ENCODE measurements around the gene TMEM38B. TPM values are rescaled to one million over a fixed set of nuclear protein-coding genes. Genes with fewer than 3 reads are reported as not detected.
"Not testable (repeated sequence)": the region's sequence is repeated elsewhere in the genome, so short reads cannot be mapped to it uniquely, and the experiment has no call there.

TMEM38B gene
- total RNA-seq, 2 experiments from 2014 or later: 14.5 to 24.8 TPM

DNA sequence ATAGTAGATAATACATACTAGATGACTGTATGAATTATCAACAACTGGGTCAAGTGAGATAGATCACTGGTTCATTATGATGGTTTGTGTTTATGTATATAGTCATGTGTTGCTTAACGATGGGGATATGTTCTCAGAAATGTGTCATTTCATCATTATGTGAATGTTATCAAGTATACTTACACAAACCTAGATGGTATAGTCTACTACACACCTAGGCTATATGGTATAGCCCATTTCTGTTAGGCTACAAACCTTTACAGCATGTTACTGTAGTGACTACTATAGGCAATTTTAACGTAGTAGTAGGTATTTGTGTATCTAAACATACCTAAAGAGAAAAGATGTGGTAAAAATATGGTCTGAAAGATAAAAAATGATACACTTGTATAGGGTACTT, 31.0 kb downstream of the TMEM38B start:
- ChIA-PET CTCF (no interaction called here), POLR2A (no interaction called here)
- intact Hi-C loops (cut with DNase I, micrococcal nuclease): no loop called here
- Mint-ChIP-seq H3K9me3 (ENCODE audit: low read depth) (peaks cover 3% of the 10 kb centered on the region), H3K36me3 (ENCODE audit: low read depth) (peaks cover 37% of the 10 kb centered on the region), H3K27ac (no peak overlapping the region), H3K4me1 (no peaks in the 10 kb centered on the region), H3K27me3 (no peaks in the 10 kb centered on the region), H3K4me3 (no peak overlapping the region)
- DNase-seq (no peak), ATAC-seq (no peak)

DNA sequence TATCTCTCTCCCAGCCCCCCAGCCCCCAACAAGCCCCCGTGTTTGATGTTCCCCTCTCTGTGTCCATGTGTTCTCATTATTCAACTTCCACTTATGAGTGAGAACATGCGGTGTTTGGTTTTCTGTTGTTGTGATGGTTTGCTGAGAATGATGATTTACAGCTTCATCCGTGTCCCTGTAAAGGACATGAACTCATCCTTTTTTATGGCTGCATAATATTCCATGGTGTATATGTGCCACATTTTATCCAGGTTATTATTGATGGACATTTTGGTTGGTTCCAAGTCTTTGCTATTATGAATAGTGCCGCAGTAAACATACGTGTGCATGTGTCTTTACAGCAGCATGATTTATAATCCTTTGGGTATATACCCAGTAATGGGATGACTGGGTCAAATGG, 33.9 kb downstream of the TMEM38B start:
- peaks cover 59% of the 10 kb centered on the region for H3K36me3 Mint-ChIP-seq (ENCODE audit: low read depth)
- CTCF ChIA-PET: interaction anchor here (0.9 kb wide), 1 partner anchor 10 kb away, joined by 3 read pairs; no protein-coding TSS in a partner anchor
- H3K27me3 Mint-ChIP-seq; H3K9me3 Mint-ChIP-seq (ENCODE audit: low read depth); H3K4me3 Mint-ChIP-seq; ATAC-seq; H3K4me1 Mint-ChIP-seq; H3K27ac Mint-ChIP-seq; intact Hi-C loops (cut with DNase I, micrococcal nuclease); DNase-seq; POLR2A ChIA-PET: not testable (repeated sequence)

DNA sequence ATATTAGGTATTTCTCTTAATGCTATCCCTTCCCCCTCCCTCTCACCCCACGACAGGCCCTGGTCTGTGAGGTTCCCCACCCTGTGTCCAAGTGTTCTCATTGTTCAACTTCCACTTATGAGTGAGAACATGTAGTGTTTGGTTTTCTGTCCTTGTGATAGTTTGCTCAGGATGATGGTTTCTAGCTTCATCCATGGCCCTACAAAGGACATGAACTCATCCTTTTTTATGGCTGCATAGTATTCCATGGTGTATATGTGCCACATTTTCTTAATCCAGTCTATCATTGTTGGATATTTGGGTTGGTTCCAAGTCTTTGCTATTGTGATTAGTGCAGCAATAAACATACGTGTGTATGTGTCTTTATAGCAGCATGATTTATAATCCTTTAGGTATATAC, 37.1 kb downstream of the TMEM38B start:
- POLR2A ChIA-PET; DNase-seq; H3K4me3 Mint-ChIP-seq; intact Hi-C loops (cut with DNase I, micrococcal nuclease); H3K27me3 Mint-ChIP-seq; ATAC-seq; H3K4me1 Mint-ChIP-seq; H3K27ac Mint-ChIP-seq: not testable (repeated sequence)
- peaks cover 79% of the 10 kb centered on the region for H3K36me3 Mint-ChIP-seq (ENCODE audit: low read depth)
- peaks cover 34% of the 10 kb centered on the region for H3K9me3 Mint-ChIP-seq (ENCODE audit: low read depth)
- CTCF ChIA-PET: interaction anchor here (1.4 kb wide), 1 partner anchor 150 kb away, joined by 3 read pairs; no protein-coding TSS in a partner anchor

DNA sequence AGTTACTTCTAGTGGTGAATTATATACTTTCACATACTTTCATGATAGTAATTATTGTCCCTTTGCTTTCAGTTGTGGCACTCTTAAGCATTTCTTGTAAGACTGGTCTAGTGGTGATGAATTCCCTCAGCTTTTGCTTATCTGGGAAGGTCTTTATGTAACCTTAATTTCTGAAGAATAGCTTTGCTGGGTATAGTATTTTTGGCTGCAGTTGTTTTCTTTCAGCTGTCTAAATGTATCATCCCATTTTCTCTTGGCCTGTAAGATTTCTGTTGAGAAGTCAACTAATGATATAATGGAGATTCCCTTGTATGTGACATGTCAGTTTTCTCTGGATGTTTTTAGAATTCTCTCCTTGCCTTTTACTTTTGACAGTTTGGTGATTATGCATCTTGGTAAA, 41.0 kb downstream of the TMEM38B start:
- ATAC-seq (no peak), DNase-seq (no peak)
- H3K27ac Mint-ChIP-seq: no peak overlapping the region
- peaks cover 33% of the 10 kb centered on the region for H3K9me3 Mint-ChIP-seq (ENCODE audit: low read depth)
- ChIA-PET CTCF (interaction anchor here (0.9 to 1.3 kb wide), 2 partner anchors 16 to 17 kb away, joined by 4 to 5 read pairs; no protein-coding TSS in a partner anchor), POLR2A (no interaction called here)
- intact Hi-C loops (cut with DNase I, micrococcal nuclease): no loop called here
- peaks cover 69% of the 10 kb centered on the region for H3K36me3 Mint-ChIP-seq (ENCODE audit: low read depth)
- H3K27me3 Mint-ChIP-seq: no peaks in the 10 kb centered on the region
- no peak overlapping the region for H3K4me3 Mint-ChIP-seq
- no peaks in the 10 kb centered on the region for H3K4me1 Mint-ChIP-seq

DNA sequence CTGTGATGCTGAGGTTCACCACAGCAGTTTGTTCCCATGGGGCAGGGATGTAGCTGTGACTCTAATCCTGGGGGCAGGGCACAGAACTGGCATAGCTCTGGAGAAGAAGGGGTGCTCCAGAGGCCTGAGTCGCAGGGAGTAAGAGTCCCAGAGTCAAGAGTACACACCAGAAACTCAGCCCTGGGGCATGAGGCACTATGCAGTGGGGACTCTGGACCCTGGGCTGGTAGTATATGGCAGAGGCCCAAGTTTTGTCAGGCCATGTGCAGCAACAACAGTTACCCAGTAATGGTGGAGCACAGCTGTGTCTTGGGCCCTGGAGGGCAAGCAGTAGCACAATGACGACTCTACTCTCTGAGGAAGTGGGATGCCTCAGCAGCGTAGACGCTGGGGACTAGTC, 42.9 kb downstream of the TMEM38B start:
- DNase-seq: no peak
- Mint-ChIP-seq H3K4me3 (no peak overlapping the region), H3K27ac (no peak overlapping the region), H3K9me3 (ENCODE audit: low read depth) (peaks cover 33% of the 10 kb centered on the region), H3K27me3 (no peaks in the 10 kb centered on the region), H3K36me3 (ENCODE audit: low read depth) (peaks cover 57% of the 10 kb centered on the region), H3K4me1 (no peaks in the 10 kb centered on the region)
- no peak for ATAC-seq
- intact Hi-C loops (cut with DNase I, micrococcal nuclease): no loop called here
- CTCF ChIA-PET: no interaction called here
- POLR2A ChIA-PET: no interaction called here

DNA sequence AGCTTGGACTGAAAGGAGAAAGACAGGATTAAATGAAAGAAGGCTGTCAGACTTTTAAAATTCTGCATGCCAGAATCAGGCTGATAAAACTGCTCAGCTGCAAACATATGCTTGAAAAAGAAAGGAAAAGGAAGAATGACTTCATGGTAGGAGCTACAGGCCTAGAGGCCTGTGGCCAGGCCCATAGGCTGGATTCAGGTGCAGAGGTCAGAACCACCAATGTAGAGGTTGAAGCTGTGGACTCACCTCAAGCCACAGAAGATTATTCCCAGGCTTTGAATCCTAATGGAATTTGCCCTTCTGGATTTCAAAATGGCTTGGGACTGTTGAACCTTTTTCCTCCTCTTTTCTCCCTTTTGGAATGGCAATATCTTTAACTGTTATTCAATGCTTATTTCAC, 47.7 kb downstream of the TMEM38B start:
- no peaks in the 10 kb centered on the region for H3K27me3 Mint-ChIP-seq
- POLR2A ChIA-PET: no interaction called here
- no peak for ATAC-seq
- no peak for DNase-seq
- H3K27ac Mint-ChIP-seq: no peak overlapping the region
- no peaks in the 10 kb centered on the region for H3K9me3 Mint-ChIP-seq (ENCODE audit: low read depth)
- H3K36me3 Mint-ChIP-seq (ENCODE audit: low read depth): peaks cover 26% of the 10 kb centered on the region
- CTCF ChIA-PET: no interaction called here
- no peak overlapping the region for H3K4me3 Mint-ChIP-seq
- H3K4me1 Mint-ChIP-seq: no peaks in the 10 kb centered on the region
- intact Hi-C loops (cut with DNase I, micrococcal nuclease): no loop called here

DNA sequence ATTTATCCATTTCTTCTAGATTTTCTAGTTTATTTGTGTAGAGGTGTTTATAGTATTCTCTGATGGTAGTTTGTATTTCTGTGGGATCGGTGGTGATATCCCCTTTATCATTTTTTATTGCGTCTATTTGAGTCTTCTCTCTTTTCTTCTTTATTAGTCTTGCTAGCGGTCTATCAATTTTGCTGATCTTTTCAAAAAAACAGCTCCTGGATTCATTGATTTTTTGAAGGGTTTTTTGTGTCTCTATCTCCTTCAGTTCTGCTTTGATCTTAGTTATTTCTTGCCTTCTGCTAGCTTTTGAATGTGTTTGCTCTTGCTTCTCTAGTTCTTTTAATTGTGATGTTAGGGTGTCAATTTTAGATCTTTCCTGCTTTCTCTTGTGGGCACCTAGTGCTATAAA, 53.0 kb downstream of the TMEM38B start:
- H3K4me3 Mint-ChIP-seq; H3K27ac Mint-ChIP-seq; CTCF ChIA-PET; H3K27me3 Mint-ChIP-seq; H3K4me1 Mint-ChIP-seq; ATAC-seq; POLR2A ChIA-PET; DNase-seq; intact Hi-C loops (cut with DNase I, micrococcal nuclease): not testable (repeated sequence)
- Mint-ChIP-seq H3K9me3 (ENCODE audit: low read depth) (peaks cover 10% of the 10 kb centered on the region), H3K36me3 (ENCODE audit: low read depth) (peaks cover 55% of the 10 kb centered on the region)

DNA sequence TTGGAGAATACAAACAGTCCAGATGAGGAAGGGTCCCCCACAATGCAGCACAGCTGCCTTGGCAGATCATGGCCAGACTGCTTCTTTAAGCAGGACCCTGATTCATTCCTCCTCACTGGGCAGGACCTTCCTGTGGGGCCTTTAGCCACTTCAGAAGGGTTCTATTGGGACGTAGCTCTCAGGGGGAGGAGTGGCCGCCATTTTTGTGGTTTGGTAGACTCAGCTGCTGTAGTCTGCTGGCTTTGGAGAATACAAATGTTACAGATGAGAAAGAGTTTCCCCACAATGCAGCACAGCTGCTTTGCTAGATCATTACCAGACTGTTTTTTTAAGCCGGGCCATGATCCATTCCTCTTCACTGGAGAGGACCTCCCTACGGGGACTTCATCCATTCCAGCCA, 57.4 kb downstream of the TMEM38B start:
- ATAC-seq: no peak
- intact Hi-C loops (cut with DNase I, micrococcal nuclease): no loop called here
- no peaks in the 10 kb centered on the region for H3K4me1 Mint-ChIP-seq
- peaks cover 71% of the 10 kb centered on the region for H3K36me3 Mint-ChIP-seq (ENCODE audit: low read depth)
- no peaks in the 10 kb centered on the region for H3K27me3 Mint-ChIP-seq
- H3K4me3 Mint-ChIP-seq: no peak overlapping the region
- peaks cover 33% of the 10 kb centered on the region for H3K9me3 Mint-ChIP-seq (ENCODE audit: low read depth)
- POLR2A ChIA-PET: no interaction called here
- no peak for DNase-seq
- H3K27ac Mint-ChIP-seq: no peak overlapping the region
- CTCF ChIA-PET: interaction anchor here (0.6 kb wide), 1 partner anchor 1772 kb away, joined by 5 read pairs; no protein-coding TSS in a partner anchor

DNA sequence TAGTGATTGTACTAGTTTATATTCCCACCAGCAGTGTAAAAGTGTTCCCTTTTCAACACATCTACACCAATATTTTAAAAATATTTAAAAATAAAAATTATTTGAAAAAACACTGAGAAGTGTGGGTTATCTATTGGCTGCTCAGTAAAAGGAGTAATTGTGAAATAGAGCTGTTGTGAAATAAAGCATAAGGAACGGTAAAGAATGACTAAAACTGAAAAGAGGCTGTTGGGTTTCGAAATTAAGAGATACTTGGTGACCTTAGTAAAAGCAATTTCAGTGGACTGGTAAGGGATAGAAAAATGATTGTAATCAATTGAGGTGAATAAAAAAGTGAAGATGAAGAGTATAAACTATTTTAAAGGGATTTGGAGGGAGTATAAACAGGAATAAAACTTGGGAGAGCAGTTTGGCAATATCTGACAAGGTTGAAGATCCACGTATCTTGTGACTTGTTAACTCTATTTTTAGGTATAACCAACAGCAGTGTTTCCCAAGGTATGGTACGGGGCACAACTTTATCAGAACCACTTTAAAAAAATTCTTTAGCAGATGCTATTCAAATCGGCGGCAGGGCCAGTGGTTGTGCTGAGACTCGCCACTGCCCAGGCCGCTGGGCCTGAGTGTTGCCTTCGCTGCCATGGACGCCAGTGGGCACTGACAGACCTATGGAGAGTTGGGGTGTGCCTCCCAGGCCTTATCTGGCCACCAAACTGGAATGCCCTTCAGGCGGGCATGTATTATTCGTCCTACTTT, 63.3 kb downstream of the TMEM38B start:
- Mint-ChIP-seq H3K27me3 (no peaks in the 10 kb centered on the region), H3K4me1 (no peaks in the 10 kb centered on the region), H3K27ac (no peak overlapping the region), H3K36me3 (ENCODE audit: low read depth) (peaks cover 46% of the 10 kb centered on the region), H3K4me3 (no peak overlapping the region), H3K9me3 (ENCODE audit: low read depth) (peaks cover 33% of the 10 kb centered on the region)
- ChIA-PET CTCF (no interaction called here), POLR2A (no interaction called here)
- DNase-seq (no peak), ATAC-seq (no peak)
- intact Hi-C loops (cut with DNase I, micrococcal nuclease): no loop called here

DNA sequence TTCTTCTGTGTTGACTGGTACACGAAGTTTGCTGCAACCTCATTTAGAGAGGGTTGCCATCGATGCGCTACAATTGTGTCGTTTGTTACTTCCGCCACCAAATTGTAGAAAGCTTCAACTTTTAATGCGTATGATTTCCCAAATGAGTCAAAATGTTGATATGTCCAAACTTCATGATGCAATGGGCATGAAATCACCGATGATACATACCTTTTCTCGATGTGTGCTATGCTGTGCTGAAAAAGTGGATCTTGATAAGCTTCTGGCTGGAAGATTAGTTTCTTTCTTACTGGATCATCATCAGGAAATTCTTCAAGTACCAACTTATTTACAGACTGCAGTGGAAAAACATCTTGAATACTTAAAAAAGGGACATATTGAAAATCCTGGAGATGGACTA, 65.7 kb downstream of the TMEM38B start:
- H3K4me1 Mint-ChIP-seq: no peaks in the 10 kb centered on the region
- DNase-seq (no peak), ATAC-seq (no peak)
- intact Hi-C loops (cut with DNase I, micrococcal nuclease): no loop called here
- peaks cover 28% of the 10 kb centered on the region for H3K36me3 Mint-ChIP-seq (ENCODE audit: low read depth)
- no peaks in the 10 kb centered on the region for H3K27me3 Mint-ChIP-seq
- ChIA-PET CTCF (no interaction called here), POLR2A (no interaction called here)
- no peak overlapping the region for H3K27ac Mint-ChIP-seq
- peaks cover 13% of the 10 kb centered on the region for H3K9me3 Mint-ChIP-seq (ENCODE audit: low read depth)
- H3K4me3 Mint-ChIP-seq: no peak overlapping the region

DNA sequence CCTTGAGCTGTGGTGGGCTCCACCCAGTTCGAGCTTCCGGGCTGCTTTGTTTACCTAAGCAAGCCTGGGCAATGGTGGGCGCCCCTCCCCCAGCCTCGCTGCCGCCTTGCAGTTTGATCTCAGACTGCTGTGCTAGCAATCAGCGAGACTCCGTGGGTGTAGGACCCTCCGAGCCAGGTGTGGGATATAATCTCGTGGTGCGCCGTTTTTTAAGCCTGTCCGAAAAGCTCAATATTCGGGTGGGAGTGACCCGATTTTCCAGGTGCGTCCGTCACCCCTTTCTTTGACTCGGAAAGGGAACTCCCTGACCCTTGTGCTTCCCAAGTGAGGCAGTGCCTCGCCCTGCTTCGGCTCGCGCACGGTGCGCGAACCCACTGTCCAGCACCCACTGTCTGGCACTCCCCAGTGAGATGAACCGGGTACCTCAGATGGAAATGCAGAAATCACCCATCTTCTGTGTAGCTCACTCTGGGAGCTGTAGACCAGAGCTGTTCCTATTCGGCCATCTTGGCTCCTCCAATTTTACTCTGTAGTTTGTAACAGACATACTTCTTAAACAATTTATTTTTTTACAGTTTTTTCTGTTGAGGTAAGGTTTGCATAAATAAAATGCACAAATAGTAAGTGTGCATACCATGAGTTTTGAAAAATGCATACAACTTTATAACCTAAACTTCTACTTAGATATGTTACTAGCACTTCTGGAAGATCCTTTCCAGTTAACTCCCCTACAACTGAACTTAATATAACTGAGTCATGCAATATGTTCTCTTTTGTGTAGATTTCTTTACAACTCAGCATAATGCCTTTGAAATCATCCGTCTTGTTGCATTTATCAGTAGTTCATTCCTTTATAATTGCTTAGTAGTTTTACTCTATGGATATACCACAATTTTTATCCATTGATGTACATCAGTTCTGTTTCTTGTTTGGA, 88.5 kb downstream of the TMEM38B start:
- H3K9me3 Mint-ChIP-seq (ENCODE audit: low read depth): peaks cover 14% of the 10 kb centered on the region
- H3K27me3 Mint-ChIP-seq; H3K27ac Mint-ChIP-seq; ATAC-seq; H3K4me1 Mint-ChIP-seq; POLR2A ChIA-PET; intact Hi-C loops (cut with DNase I, micrococcal nuclease); H3K4me3 Mint-ChIP-seq; CTCF ChIA-PET; DNase-seq: not testable (repeated sequence)
- H3K36me3 Mint-ChIP-seq (ENCODE audit: low read depth): peaks cover 38% of the 10 kb centered on the region

DNA sequence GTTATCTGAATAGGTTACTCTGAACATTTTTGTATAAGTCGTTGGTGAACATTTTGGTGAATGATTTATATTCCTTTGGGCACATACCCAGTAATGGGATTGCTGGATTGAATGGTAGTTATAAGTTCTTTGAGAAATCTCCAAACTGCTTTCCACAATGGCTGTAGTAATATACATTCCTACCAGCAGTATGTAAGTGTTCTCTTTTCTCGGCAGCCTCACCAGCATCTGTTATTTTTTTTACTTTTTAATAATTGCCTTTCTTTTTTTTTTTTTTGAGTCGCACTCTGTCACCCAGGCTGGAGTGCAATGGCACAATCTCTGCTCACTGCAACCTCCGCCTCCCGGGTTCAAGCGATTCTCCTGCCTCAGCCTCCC, 89.1 kb downstream of the TMEM38B start:
- peaks cover 43% of the 10 kb centered on the region for H3K36me3 Mint-ChIP-seq (ENCODE audit: low read depth)
- H3K27ac Mint-ChIP-seq; H3K27me3 Mint-ChIP-seq; ATAC-seq; H3K4me1 Mint-ChIP-seq; intact Hi-C loops (cut with DNase I, micrococcal nuclease); DNase-seq; CTCF ChIA-PET; H3K4me3 Mint-ChIP-seq; POLR2A ChIA-PET: not testable (repeated sequence)
- peaks cover 17% of the 10 kb centered on the region for H3K9me3 Mint-ChIP-seq (ENCODE audit: low read depth)

Data from activated CD4-positive, alpha-beta T cell treated with anti-CD3 and anti-CD28 coated beads for 36 hours (primary cell).